OCI-LY7 (cell line): ENCODE results near the gene XPNPEP1.

Experiments
- EZH2phosphoT487 ChIP-seq: fragments of 200-600 bp; sonication (generic); IDR thresholded peaks from 2 replicates; pipeline ENCODE4 v1.6.1; 2018; ENCODE audit warnings: low read depth, borderline replicate concordance, mild to moderate bottlenecking, mixed run types, antibody characterized with exemption, low read length, moderate library complexity, mixed read lengths
- TF ChIP-seq, protein P1 (sequence below): fragments of 200-600 bp; sonication (generic); conservative IDR thresholded peaks from 2 replicates; pipeline ENCODE4 v1.5.1; 2014; ENCODE audit warnings: mild to moderate bottlenecking, antibody characterized with exemption, low read length, moderate library complexity, mixed read lengths

DNA sequence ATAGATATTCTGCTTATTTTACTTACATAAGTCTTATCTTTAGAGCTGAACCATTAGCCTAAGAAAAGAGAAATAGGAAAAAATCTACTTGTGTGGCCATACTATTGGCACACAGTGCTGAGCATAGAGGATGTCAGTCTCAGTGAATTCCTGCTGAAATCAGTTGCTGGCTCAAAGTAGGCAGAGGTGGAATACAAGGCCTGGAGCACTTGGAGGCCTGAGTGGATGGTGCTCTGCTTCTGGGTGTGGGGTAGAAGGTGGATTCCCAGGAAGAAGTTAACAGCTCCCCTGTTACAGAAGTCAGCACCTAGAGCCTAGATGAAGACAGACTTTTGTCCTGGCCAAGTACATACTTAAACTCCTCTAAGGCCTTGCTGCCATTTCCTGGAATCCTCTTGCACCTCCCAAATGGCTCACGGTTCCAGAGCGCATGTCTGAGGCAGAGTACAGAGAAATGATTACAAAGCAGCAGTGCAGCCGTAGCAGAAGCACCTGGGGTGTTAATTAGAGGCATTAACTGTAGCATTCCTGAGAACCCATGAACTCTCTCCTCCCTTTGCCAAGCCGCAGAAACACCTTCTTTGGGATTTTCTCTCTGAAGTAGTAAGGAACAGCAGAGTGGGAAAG is 18.0 kb upstream of the XPNPEP1 start:
- TF ChIP-seq EZH2phosphoT487, result no peak
- TF ChIP-seq, protein P1, sequence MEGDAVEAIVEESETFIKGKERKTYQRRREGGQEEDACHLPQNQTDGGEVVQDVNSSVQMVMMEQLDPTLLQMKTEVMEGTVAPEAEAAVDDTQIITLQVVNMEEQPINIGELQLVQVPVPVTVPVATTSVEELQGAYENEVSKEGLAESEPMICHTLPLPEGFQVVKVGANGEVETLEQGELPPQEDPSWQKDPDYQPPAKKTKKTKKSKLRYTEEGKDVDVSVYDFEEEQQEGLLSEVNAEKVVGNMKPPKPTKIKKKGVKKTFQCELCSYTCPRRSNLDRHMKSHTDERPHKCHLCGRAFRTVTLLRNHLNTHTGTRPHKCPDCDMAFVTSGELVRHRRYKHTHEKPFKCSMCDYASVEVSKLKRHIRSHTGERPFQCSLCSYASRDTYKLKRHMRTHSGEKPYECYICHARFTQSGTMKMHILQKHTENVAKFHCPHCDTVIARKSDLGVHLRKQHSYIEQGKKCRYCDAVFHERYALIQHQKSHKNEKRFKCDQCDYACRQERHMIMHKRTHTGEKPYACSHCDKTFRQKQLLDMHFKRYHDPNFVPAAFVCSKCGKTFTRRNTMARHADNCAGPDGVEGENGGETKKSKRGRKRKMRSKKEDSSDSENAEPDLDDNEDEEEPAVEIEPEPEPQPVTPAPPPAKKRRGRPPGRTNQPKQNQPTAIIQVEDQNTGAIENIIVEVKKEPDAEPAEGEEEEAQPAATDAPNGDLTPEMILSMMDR, result no peak
